Germinal center (tissue), 1 donor: ENCODE measurements around the gene MSANTD2.

Experiments
- DNase-seq: peaks from one replicate; pipeline ENCODE4 v3.0.0; 2012; ENCODE audit warnings: mixed read lengths, low spot score

MSANTD2 gene

DNA sequence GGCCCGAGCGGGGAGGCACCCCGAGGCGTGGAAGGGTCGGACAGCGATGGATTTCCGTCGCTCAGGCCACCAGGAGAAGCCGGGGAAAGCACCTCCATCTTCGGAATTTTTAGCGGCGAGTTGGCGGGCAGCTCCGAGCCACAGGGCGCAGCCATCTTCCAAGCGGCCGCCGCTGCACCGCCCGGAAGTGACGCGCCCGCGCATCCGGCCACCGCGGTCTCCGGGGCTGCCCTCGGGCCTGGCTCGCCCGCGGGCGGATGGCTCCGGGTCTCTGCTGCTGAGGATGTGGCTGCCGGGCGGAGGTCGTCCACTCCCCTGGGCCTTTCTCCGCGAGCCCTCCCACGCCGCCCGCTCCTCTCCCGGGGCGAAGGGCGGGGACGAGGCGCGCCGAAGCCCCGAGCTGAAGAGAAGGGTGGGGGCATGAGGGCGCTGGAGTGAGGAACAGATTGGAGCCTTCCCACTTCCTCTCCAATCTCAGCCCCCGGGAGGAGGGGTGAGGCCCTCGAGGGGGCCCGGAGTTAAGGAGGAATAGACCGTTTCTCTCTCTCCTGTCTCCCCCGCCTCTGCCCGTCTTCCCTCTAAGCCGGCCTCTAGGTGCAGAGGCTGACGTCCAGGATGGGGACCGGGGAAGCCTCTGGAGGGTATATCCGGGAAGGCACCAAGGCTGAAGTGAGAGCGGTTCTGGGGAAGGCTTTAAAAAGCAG, at the start of gene MSANTD2:
Gene MSANTD2 (minus strand): TSS at position 181 of the 704 bp plus-strand sequence. CDS start 26 bp downstream, at position 155.
- DNase-seq: peak; percentile 75

DNA sequence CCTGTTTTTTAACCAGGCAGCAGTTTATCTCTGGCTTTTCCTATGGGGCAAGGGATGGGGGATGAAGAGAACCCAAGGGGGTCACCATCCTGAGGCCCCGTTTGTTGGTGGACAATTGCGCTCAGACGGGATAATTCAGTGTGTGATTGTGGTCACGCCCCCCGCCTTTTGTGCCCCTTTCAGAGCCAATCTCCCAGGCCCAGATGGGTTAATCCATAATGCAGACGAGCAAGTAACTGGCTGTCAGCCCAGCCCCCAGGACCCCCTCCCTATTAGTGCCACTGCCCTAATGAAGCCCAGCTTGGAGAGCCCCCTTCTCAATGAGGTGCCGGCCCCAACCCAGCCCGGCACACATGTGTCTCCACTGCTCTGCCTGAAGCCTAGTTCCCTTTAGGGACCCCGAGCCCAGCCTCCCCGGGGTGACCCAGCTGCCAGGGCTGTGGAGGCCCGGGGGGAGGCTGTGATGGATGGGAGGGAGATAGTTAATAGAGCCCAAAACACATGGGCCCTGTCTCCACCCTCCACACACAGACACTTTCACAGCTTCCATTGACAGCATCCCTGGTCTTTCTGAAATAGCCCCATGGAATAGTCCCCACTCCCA, 46.0 kb upstream of the MSANTD2 start:
- no peak for DNase-seq

DNA sequence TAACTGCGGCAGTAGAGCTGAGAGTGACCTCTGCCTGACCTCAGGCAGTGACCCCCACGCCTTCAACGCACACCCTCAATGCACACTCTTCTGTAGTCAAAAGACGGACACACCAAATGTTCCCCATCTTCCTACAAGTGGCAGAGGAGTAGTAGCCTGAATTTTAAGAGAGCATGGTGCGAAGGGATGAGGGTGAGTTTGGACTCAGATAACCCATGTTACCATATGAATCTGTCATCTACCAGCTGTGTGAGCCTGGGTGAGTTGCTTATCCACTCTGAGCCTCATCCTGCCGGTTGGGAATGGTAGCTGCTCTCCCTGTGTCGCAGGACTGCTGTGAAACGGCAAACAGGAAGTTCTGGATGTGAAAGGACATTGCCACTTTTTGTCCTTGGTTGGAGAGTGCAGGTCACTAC, 44.5 kb upstream of the MSANTD2 start:
- DNase-seq: no peak

DNA sequence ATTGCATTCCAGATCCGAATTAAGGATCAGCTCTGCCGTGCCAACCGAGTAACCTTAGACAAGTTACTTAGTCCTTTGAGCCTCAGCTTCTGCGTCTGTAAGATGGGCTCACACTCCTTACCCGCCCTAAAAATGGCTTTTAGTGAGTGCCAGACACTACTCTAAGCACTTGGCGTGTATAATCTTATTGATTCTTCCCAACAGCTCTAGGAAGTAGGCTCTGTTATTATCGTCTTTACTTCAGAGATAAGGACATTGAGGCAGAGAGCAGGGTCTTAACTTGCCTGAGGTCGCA, 43.4 kb upstream of the MSANTD2 start:
- no peak for DNase-seq

DNA sequence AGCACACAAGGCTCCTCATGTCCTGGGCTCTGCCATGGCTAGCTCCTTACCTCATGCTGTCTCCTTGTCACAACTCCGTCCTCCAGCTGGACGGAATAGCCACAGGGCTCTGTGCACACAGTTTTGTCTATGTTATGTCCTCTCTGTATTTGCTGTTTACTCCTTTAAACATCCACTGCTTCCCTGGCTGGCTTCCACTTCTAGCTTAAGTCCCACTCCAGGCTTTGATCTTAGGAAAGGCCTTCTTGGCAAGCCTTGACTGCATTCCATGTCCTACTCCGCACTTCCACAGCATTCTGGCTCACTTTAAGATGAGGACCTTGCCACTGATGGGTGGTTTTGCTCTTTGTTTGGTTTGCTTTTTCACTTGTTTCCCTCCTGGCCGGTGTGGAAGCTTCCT, 42.1 kb upstream of the MSANTD2 start:
- DNase-seq: no peak

DNA sequence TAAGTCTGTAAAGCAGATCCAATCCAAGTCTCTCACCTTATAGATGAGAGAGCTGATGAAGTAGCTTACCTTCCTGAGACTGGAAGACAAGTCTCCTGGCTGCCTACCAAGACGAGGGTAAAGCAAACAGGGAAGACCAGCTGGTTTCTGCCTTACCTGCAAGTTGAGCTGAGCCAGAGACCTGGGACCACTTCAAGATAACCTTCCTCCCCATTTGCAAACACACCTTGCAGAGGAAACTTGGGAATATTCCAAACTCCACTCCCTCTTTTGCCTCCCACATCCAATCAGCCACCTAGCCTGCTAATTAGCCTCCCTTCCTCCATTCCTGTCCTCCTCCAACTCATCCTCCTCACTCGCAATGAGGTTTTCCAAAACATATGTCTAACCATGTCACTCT, 41.6 kb upstream of the MSANTD2 start:
- no peak for DNase-seq

DNA sequence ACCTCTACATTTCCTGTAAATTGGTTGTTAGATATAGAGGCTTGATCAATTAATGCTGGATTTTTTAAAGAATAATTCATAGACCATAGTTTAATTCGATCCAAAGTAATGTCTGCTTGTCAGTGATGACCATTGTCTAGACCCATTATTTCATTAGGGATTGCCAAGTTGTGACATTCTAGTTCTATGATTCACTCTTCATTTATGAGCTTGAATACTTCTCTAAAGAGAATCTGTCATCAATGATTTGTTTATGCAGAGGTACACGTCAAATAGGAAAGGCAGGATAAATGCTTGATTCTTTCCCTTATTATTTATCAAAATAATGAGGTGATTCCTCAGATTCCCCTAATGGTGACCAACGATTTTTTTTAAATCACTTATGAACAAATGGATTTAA, 41.0 kb upstream of the MSANTD2 start:
- DNase-seq: no peak

DNA sequence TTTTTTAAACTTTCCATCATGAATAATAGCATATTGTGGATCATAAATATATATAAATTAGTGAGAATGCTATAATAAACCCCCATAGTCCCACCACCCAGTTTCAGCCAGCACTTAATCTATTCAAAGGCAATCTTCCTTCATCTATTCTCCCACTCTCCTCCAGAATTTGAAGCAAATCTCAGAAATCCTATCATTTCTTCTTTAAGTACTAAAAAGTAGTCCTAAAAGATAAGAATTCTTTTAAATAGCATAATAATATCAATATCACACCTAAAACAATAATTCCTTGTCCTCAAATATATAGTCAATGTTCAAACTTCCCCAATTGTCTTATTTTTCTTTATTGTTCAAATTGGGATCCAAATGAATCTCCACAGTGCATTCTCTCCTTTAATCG, 40.5 kb upstream of the MSANTD2 start:
- no peak for DNase-seq

DNA sequence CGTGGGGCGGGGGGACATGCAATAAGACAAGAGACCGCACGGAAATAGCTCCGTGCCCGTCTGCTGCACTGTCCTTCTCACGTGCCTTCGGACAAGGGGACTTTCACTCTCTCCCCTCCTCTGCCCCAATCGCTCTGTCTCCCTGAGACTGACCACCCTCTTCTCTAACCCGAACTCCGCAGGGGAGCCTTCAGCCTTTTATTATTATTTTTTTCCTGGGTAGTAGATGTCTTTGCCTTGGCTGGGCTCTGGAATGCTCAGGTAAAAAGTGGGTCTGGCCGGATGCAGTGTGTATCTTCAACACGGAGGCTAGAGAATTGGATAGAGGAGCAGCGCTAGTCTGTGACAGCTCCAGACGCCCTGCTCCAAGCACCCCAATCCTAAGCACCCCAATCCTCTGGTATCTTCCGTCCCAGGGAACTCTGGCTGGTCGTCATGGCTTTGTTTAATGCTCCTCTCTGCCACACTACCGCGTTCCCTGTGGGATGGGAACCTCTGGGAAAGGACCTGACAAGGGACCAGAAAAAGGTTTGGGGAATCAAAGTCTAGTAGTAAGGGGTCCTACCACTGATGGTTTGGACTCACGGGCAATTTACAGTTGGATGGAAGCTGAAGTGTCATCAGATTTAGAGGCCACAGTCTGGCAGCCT, 39.9 kb upstream of the MSANTD2 start:
- DNase-seq: no peak

DNA sequence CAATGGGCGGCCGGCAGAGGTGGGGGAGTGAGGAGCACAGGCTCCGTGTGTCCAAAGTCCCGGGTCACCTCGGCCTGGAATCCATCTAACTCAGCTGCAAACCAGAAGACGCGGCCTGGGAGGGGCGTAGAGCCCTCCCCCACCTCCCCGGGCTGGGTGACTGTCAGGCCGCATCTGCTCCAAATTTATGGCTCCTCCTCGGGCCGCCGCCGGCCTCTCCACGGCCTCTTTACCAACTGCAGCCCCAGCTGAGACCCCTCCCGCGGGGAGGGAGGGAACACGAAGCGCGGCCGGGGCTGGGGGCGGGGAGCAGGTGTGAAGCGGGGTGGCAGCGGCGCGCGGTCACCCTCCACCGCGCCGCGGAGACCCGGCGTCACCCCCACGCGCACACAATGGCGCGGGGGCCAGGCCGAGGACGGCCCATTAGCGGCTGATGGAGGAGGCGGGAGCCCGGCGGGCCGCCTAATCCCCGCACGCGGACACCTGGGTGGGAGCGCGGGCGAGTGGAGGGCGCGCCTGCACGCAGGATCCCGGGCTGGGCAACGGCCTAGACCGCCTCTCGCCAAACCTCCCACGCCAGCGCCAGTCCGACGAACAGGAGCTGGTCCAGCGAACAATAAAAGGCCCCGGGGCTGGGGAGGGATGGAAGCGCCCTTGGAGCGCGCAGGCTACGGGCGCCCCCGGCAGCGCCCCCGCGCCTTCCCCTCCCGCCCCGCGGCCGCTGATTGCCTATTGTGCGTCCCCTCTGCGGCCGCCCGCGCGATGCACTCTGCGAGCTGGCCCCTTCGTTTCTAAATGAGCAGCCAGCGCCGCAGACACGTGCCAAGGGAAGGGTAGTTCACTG, 39.1 kb upstream of the MSANTD2 start:
- no peak for DNase-seq

DNA sequence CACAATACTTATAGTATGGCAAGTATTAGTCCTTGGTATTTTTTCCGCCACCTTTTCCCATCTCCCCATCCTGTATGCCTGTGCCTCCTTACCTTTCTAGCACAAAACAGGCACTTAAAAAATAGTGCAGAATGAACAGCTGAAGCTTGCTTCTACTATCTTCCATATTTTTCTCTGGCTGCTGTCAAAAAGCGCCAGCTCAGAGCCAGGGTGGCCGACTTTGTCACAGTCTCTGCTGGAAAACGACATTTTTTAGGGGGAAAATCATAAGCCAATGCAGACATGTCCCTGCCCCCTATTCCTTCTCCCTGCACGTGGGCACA, 38.6 kb upstream of the MSANTD2 start:
- DNase-seq: no peak

DNA sequence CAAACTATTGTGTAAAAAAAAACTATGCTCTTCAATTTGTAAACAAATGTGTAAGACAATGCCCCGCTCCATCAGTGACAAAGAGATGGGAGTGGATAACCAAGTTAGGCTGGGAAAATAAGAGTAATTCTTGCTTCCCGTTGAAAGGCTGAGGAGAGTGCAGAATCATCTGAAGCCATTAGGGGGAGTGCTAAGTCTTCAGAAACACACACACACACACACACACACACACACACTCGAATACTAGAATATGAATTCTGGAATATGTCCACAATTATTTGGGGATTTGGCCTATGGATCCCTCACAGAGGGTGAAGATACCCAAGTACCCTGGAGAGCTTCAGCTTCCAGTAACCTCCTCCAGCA, 37.3 kb upstream of the MSANTD2 start:
- DNase-seq: peak; percentile 51

DNA sequence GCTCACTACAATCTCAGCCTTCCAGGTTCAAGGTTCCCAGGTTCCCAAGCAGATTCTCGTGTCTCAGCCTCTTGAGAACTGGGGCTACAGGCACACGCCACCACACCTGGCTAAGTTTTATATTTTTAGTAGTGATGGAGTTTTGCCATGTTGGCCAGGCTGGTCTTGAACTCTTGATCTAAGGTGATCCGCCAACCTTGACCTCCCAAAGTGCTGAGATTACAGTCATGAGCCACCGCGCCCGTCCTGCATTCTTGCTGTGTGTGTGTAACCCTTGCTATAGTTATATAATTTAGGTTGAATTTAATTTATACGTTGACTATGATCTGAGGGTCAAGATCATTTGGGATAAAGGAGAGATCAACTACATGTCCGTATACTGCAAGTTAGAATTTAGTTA, 35.7 kb upstream of the MSANTD2 start:
- DNase-seq: no peak

DNA sequence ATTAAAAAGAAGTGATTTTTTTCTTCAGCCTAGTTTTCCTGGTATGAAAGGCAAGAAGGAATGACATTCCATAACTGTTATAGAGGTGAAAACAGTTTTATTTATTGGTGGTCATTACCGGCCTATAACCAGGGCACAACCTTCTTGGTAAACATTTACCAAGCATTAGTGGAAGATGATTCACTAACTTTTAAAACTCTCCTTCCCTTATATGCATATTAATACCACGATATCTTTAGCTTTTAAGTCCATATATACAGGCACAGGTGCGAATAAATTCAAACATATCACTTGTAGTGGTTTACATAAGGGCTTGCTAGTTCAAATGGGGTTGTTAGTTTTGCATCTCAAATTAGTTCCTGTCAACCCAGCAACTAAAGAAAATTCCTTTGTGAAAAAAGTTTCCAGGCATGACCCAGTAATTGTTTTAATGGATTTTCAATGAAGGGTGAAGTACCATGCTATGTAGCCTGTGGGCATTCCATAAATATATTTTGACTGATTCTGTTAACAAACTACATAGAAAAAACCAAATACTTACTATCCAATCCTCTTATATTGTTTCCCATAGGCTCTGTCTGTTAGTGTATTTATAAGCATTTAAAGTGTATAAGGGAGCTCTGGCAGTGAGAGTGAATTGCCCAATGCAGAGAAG, 34.4 kb upstream of the MSANTD2 start:
- DNase-seq: no peak

DNA sequence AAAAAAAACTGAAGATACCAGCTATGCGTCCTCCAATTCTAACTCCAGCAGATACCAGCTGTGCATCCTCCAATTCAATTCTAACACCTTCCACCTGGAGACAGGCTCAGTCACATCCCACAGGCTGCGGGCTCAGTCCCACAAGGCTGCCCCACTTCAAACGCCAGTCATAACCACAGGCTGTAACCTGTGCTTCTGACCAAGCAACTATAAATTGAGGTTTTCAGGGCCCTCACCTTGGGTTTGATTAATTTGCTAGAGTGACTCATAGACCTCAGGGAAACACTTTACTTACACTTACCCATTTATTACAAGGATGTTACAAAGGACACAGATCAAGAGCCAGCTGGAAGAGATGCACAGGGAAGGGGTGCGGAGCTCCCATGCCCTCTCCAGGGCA, 32.4 kb upstream of the MSANTD2 start:
- no peak for DNase-seq

DNA sequence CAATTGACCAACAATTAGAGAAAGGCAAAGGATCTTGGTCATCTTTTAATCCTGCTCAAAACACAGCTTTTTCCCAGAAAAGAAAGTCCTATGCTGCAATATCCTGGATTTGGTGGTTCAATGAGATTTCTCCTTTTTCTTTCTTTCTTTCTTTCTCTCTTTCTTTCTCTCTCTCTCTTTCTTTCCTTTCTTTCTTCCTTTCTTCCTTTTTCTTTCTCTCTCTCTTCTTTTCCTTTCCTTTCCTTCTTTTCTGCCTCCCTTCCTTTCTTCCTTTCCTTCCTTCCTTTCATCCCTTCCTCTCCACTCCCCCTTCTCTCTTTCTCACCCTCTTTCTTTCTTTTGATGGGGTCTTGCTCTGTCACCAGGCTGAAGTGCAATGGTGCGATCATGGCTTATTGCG, 31.7 kb upstream of the MSANTD2 start:
- no peak for DNase-seq

DNA sequence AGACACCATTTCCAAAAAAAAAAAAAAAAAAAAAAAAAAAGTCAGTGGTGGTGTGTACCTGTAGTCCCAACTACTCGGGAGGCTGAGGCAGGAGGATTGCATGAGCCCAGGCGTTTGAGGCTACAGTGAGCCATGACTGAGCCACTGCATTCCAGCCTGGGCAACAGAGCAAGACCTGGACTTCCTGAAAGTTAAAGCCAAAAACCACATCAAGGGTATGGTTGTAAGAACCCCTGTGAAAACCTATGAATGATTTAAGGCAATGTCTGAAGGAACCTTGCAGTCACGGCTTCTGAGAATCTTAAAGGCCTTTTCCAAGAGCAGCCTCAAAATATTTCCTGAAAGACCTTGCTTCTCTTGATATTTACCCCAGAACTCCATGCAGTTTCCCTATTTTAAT, 30.5 kb upstream of the MSANTD2 start:
- no peak for DNase-seq

DNA sequence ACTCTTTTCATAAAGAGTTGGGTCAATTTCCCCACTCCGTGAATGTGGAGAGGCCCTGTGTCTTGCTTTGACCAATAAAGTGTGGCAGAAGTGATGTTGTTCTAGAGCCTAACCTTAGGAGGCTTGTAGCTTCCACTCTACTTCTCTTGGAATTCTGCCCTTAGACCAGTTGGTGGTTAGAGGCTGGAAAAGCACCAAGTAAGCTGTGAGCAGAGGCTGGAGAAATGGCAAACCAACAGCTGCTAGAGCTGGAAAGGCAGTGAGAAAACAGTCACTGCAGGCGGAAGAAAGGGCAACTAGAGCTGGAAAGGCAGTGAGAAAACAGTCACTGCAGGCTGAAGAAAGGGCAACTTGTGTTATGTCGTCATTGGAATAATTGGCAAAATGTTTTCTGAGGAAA, 29.8 kb upstream of the MSANTD2 start:
- DNase-seq: no peak

DNA sequence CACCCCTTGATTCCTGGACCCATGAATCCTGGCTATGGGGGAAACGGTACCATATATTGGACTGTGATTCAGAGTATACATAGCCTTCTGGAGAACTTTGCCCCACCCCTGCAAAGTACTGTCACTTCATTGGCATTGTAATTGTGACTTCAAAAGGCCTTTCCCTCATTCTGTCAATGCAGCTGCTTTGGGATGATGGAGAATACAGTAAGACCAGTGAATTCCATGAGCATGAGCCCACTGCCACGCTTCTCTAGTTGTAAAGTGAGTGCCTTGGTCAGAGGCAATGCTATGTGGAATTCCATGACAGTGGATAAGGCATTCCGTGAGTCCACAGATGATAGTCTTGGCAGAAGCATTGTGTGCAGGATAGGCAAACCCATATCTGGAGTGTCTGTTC, 25.7 kb upstream of the MSANTD2 start:
- no peak for DNase-seq

DNA sequence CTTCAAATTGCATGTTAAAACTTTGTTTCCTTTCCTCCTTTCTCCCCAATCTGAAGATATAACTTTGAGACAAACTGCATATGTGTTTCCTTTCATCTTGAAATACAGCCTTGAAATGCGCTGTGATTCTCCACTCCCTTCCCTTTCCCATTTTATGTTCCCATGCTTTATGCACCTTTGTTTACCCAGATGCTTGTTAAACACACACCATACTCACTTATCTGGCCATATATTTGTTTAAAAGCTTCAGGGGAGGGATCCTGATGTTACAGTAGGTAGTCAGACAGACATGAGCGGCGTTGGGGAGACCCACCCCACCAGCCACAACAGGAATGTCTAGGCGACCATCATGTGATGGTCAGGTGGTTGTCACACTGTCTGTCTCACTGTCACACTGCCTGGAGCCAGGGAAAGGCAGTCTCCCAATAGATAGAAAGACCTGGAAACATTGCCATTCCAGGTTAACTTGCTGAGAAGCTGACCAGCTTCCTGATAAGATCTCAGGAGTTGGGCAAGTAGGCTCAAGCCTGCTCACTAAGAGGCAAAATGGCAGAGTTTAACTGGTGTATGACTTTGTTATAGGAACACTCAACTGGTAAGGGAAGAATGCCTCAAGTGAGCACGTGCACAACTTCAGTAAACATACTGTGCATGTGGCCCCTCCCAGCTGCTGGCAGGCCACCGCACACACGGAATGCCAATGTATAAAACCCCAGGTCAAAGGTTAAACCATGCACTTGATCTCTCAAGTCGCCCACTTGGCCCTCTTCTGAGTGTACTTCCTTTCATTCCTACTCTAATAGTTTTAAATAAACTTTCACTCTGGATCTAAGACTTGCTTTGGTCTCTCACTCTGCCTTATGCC, 23.5 kb upstream of the MSANTD2 start:
- DNase-seq: no peak

DNA sequence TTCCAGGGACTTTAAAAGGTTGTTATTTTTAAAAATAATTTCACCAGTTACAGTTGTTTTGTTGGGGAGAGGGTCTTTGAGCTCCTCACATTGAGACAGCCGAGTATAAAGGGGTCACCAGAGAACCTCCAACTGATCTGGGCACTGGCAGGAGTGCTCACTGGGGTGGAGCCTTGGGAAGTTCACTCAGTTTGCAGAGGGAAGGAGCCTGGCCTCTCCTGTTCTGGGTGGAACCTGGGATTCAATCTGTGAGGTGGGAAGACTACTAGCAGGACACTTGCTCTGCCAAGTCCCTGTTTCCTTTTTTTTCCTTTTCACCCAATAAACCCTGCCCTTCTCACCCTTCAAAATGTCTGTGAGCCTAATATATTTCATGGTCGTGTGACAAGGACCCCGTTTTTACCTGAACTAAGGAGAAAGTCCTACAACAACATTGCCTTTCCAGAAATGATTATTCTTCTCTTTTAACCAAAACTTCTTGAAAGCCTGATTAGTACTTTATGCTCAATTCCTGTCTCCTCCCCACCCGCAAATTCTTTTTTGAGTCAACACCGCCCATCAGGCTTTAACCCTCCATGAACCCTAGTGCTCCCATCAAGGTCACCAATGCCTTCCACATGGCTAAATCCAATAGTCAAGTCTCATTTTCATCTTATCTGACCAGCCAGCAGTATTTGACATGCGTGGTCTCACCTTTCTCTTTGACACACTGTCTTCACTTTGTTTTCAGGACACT, 22.0 kb upstream of the MSANTD2 start:
- DNase-seq: no peak
